Measurements from ENCODE around the gene CAPN5.

DNA sequence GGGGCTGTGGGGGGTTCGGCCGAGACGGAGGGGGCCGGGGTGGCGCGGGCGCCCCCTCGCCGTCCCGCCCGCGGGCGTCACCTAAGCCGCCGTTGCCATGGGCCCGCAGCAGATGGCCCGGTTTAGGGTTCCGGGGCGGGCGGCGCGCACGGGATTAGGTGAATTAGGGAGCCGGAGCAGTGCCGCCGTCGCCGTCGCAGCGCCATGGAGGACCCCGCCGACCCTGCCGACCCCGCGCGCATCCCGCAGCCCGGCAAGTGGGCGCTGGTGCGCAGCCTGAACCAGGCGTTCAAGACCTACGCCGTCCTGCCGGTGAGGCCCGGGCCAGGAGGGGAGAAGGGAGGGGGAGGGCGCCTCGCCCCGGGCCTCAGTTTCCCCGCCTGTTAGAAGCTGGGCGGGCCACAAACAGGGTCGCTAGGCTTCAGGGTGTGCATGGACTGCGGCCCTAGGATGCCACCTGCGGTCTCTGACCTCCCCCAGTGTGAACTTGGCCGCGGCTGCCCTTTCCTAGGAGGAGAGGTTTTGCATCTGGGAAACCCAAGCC lies 71.4 kb downstream of the CAPN5 start:
- no peak for TF ChIP-seq CTCF (IDR thresholded peaks at IDR 0.05)
- TF ChIP-seq POLR2AphosphoS5 (IDR thresholded peaks at IDR 0.05; ENCODE audit: low read depth, low read length): no peak
- TF ChIP-seq, protein P1, sequence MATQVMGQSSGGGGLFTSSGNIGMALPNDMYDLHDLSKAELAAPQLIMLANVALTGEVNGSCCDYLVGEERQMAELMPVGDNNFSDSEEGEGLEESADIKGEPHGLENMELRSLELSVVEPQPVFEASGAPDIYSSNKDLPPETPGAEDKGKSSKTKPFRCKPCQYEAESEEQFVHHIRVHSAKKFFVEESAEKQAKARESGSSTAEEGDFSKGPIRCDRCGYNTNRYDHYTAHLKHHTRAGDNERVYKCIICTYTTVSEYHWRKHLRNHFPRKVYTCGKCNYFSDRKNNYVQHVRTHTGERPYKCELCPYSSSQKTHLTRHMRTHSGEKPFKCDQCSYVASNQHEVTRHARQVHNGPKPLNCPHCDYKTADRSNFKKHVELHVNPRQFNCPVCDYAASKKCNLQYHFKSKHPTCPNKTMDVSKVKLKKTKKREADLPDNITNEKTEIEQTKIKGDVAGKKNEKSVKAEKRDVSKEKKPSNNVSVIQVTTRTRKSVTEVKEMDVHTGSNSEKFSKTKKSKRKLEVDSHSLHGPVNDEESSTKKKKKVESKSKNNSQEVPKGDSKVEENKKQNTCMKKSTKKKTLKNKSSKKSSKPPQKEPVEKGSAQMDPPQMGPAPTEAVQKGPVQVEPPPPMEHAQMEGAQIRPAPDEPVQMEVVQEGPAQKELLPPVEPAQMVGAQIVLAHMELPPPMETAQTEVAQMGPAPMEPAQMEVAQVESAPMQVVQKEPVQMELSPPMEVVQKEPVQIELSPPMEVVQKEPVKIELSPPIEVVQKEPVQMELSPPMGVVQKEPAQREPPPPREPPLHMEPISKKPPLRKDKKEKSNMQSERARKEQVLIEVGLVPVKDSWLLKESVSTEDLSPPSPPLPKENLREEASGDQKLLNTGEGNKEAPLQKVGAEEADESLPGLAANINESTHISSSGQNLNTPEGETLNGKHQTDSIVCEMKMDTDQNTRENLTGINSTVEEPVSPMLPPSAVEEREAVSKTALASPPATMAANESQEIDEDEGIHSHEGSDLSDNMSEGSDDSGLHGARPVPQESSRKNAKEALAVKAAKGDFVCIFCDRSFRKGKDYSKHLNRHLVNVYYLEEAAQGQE (IDR thresholded peaks at IDR 0.05; ENCODE audit: insufficient read depth in 1 of 2, low read depth in 2 of 2, low read length in 1 of 2): no peak
- no peak for TF ChIP-seq SIN3A (IDR thresholded peaks at IDR 0.05; ENCODE audit: borderline replicate concordance, insufficient read depth, low read depth, low read length)
- TF ChIP-seq TCF7L2 (IDR thresholded peaks at IDR 0.05; ENCODE audit: low read depth, low read length): no peak
